DND-41 (cell line): ENCODE data around the gene CATSPER4.

ENCODE experiments used
- CTCF ChIP-seq: IDR thresholded peaks from 2 replicates; pipeline ENCODE4 v1.5.1; 2012; ENCODE audit warnings: borderline replicate concordance, low read length, moderate library complexity, mild to moderate bottlenecking; ENCODE audit not compliant: poor library complexity, severe bottlenecking; ENCODE audit errors: extremely low read depth
- EZH2 ChIP-seq: IDR thresholded peaks from 3 replicates; pipeline ENCODE4 v1.6.1; 2012; ENCODE audit warnings: borderline replicate concordance, low read depth, mild to moderate bottlenecking, moderate library complexity, low read length, inconsistent platforms; ENCODE audit not compliant: severe bottlenecking

- no peak for TF ChIP-seq EZH2
- no peak for TF ChIP-seq CTCF
These were observed 44.5 kb upstream of the CATSPER4 start for GRCh38 chr1:26145960-26146294.
